HG03439 (cell line): Measurements from ENCODE around the gene FBXO34.

Experiments used
- ATAC-seq: cut with Tn5 transposase; IDR thresholded peaks from one replicate; pipeline ENCODE4 v1.9.1; 2021; ENCODE audit warnings: mild to moderate bottlenecking, moderate library complexity; ENCODE audit not compliant: unreplicated experiment

The FBXO34 gene

DNA sequence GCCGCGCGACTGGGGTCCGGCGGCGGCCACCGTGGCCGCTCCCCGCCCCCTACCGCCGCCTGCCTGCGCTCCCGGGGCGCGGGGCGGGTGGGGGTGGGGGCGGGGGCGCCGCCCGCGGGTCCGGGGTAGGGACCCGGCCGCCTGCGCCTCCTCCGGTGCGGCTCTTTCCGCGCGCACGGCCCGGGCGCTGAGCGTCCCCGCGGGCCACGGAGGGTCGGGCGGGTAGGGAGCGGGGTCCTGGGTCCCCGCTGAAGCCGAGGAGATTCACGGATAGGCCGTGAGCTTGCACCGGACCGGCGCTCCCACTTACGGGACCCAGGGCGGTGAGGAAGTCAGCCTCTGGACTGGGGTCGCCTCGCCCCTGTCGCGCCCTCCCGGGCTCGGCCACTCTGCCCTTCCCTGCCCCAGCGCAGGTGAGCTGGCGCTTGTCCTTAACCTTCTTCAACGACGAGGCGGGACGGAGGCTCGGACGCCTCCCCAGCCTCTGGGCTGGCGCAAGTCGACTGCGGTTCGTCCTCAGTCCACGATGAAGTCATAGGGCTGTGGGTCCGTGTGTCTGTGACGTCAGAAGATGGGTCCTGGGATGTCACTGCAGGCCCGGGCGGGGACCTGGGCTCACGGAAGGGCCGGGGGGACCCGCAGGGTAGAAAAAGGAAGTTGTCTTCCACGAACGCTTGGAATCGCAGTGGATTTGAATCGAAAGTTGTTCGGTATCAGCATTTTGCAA lies 514 bp downstream of the FBXO34 start:
- peak; percentile 43 for ATAC-seq

DNA sequence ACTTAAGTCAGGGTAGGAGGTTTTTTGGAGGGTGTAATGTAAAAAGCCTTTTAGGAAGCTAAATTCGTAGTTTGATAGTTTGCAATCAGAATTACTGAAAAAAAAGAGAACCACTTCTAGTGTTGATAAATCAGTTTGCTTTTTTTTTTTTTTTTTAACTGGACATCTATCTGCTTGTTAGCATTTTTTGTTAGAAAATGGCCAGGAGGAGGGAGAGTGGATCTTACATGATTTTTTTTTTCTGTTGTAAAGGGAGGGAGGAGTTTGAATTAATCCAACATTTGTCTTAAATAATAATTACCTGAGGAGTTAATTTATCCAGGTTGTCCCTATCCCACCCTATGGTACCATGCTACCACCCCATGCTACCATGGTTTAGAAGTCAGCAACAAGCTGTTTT lies 1.2 kb downstream of the FBXO34 start:
- ATAC-seq: no peak

- no peak for ATAC-seq
Measured at GRCh38 chr14:55272922-55273321, 1.7 kb downstream of the FBXO34 start.

DNA sequence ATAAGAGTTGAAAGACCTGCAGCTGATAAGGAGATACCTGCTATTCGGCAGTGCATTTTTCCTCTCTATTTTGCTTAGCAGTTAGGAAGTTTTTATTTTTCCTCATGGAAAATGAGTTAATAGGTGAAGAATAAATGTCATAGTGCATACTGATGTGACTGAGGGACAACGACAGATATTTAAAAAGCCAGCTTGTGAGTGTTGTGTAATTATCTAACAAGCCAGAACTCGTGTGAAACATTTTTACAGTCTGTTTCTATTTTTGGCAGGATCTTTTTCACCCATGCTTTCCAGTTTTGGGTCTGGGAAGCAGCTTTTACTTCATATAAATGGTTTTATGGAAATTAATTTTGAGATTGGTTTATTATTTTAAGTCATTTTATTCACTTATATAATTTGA lies 2.9 kb downstream of the FBXO34 start:
- ATAC-seq: no peak

DNA sequence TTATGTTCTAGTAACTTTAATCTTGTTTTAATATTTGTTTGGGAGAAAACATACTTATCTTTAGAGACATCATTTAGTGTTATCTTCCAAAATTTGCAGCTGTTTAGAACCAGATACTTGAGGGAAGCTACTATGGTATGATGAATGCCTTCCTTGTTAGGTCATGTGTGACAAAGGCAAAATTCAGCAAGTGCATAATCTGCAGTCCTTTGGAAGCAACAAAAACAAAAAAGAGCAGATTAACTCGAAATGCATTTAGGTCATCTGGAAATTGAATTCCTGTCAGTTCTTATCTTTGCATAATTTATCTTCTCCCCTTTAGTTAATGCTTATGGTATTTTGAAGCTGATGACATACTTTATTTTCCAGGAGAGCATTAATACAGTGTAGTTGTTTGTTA lies 3.5 kb downstream of the FBXO34 start:
- ATAC-seq: no peak

DNA sequence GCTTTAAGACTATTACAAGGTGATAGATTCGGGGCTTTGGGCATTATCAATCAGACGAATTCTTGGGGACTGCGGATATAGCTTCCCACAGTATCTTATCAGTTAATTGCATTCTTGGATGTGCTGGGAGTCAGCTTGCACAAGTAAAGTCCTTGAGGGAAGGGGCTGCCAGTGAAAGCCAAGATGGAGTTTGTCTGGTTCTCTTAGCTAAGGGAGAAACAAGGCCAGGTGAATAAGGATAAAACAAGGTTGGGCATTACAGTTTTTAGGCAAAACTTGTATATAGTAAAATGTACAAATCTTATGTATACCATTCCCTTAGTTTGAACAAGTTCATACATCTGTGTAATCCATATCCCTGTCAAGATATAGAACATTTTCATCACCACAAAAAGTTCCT lies 5.5 kb downstream of the FBXO34 start:
- ATAC-seq: no peak

DNA sequence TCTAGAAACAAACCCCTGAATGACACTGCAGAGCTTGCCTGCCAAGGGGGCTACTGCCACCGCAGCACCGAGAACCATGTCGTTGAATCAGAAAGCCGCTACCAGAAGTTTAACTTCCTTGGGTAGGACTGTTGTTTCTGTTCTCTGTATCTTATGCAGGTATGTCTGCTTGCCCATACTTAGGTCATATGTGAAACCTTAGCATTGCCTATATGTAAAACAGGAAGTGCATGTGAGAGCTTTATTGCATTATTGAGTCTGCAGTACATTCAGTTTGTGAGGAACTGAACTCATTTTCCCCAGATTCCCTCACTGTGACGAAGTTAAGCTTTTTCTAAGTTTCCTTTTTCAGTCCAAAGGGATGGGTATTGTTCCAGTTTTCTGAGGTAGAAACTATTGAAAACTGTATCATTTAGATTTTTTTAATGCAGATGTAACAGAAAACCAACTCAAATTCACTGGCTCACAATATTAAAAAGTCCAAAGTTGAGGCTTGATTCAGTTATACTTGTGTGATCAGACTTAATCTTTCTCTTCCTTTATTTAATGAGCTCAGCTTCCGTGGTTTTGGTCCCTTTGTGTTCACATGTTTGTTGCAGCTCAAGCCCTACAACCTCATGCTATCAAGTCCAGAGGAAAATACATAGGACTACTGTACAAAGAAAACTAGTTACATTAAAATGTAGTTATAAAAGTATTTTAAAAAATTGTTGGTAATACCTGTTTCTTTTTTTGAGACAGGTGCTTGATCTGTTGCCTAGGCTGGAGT lies 6.9 kb downstream of the FBXO34 start:
- ATAC-seq: peak; percentile 66

GRCh38 chr14:55279384-55279783 lies 8.2 kb downstream of the FBXO34 start:
- ATAC-seq: peak; percentile 46

- ATAC-seq: no peak
Measured at GRCh38 chr14:55281316-55281839, 10.2 kb downstream of the FBXO34 start.

DNA sequence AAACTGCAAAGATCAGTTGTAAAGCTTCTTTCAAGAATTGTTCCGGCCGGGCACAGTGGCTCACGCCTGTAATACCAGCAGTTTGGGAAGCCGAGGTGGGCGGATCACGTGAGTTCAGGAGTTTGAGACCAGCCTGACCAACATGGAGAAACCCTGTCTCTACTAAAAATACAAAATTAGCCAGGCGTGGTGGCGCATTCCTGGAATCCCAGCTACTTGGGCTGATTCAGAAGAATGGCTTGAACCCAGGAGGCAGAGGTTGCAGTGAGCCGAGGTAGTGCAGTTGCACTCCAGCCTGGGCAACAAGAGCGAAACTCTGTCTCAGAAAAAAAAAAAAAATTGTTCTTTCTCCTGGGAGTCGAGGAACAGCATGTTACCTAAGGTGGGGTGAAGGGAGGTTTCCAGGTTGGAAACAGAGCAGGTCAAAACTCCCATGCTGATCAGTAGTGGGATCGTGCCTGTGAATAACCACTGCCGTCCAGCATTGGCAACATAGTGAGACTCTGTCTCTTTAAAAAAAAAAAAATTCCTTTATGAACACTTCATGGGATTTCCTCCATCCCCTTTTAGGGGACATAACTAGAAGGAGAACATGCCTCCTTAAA lies 13.9 kb downstream of the FBXO34 start:
- ATAC-seq: no peak

DNA sequence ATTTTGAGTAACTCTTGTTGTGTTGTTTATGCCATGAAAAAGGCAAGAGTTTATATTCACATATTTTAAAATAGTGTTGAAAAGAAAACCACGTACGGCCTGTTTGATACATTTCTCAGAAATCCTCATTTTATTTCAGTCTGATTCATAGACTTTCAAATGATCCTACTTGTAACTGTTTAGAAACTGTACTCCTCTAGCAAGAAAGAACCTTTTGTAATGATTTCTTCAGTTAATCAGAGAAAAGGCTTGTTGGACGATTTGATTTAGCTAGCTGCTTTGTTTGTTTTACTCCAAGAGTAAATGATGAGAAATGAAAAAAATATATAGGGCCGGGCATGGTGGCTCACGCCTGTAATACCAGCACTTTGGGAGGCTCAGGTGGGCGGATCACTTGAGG lies 17.2 kb downstream of the FBXO34 start:
- no peak for ATAC-seq

GRCh38 chr14:55291480-55292081 lies 20.4 kb downstream of the FBXO34 start:
- no peak for ATAC-seq

- ATAC-seq: no peak
Measured at GRCh38 chr14:55294603-55295002, 23.4 kb downstream of the FBXO34 start.

DNA sequence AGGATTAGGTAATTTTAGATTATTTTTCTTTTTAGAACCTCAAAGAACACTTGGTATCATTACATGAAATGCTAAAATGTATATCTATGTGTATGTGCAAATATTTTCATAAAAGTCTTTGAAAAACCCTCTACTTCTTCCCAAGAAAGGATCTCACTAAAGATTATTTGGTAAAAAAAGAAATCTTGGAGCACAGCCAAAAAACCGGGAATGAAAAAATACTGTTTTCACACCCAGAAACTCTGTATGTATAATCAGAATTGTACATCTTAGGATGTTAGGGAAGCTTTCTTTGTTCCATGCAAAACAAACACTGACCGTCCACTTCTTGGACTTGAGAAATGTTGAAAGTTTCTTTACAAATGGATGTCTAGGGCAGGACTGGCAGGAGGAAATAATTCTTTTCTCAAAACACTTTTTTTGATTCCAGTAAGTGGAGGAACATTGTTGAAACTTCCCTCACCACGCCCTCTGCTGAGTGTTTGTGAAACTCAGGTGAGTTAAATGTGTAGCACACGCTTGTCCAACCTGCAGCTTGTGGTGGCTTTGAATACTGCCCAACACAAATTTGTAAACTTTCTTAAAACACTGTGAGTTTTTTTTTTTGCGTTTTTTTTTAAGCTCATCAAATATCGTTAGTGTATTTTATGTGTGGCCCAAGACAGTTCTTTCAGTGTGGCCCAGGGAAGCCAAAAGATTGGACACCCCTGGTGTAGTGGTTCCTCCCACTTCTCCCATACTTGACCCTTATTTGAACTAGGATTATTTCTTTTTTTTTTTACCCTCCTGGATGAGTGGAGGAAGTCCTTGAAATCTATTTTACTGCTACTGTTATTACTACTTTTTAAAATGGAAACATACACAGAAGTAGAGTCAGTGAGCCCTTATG lies 26.6 kb downstream of the FBXO34 start:
- no peak for ATAC-seq

DNA sequence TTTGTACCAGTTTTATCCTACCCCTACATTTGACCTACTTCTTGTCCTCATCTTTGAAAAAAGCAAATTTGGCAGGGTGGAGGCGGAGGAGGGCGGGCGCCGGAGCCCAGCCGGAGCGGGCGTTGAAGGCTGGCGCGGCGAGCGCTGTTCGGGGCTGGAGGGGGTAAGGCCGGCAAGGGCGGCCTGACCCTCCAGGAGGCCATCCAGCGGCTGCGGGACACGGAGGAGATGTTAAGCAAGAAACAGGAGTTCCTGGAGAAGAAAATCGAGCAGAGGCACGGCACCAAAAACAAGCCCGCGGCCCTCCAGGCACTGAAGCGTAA lies 27.2 kb downstream of the FBXO34 start:
- no peak for ATAC-seq

- ATAC-seq: peak; percentile 58
Measured at GRCh38 chr14:55301437-55302121, 30.4 kb downstream of the FBXO34 start.

DNA sequence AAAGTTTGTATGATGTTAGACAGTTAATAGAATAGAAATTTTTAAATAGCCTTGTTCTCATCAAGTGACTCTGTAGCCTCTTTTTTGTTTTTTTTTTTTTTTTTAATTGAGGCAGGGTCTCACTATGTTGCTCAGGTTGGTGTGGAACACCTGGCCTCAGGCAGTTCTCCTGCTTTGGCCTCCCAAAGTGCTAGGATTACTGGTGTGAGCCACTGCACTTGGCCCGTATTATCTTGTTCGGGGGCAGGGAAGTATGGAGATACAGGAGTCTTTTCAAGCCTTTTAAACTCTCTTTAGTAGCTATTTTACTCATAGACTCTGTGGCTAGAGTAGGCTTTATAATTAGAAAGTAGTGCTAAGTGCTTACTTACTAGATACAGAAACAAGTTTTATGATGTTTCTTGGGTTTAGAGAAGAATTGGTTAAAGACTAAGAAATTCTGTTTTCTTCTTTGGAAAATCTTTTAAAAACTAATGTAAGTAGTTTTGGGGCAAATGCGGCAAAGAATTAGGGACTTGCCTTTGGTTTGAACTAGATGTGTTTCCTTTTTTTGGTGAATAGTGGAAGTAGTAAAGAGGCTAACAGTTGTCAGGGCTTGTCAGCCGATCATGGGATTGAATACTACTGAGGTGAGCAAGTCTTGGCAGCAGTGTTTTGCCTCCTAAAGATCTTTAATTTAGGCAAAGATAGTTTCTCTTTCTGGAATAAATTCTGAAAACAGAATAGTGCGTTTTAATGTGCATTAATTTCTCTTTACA lies 31.3 kb downstream of the FBXO34 start:
- no peak for ATAC-seq

- no peak for ATAC-seq
Measured at GRCh38 chr14:55303125-55303499, 31.9 kb downstream of the FBXO34 start.

- ATAC-seq: no peak
Measured at GRCh38 chr14:55303691-55304145, 32.5 kb downstream of the FBXO34 start.
